SH-SY5Y (cell line): ENCODE results near the gene FBXL2.

Experiments used
- GATA2 ChIP-seq: IDR thresholded peaks from 2 replicates; pipeline ENCODE4 v1.6.1; 2011; ENCODE audit warnings: mild to moderate bottlenecking, low read depth, low read length
- GATA3 ChIP-seq: IDR thresholded peaks from 2 replicates; pipeline ENCODE4 v1.6.1; 2011; ENCODE audit warnings: low read depth, mild to moderate bottlenecking, low read length, moderate library complexity

DNA sequence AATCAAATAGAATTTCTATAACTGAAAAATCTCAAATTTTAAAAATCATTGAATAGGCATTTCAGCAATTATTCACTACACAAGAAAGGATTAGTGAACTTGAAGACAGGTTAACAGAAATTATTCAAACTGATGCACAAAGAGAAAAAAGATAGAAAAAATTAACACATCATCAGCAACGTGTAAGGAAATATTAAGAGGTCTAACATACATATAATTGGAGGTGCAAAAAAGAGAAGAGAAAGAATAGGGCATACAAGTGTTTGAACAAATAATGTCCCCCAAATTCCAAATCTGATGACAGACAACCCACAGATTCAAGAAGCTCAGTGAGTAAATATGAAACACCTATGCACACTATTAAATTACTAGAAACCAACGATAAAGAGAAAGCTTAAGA lies 57.1 kb downstream of the FBXL2 start:
- TF ChIP-seq GATA3, result no peak
- TF ChIP-seq GATA2, result no peak
